Measurements from ENCODE around the gene TLE3.

DNA sequence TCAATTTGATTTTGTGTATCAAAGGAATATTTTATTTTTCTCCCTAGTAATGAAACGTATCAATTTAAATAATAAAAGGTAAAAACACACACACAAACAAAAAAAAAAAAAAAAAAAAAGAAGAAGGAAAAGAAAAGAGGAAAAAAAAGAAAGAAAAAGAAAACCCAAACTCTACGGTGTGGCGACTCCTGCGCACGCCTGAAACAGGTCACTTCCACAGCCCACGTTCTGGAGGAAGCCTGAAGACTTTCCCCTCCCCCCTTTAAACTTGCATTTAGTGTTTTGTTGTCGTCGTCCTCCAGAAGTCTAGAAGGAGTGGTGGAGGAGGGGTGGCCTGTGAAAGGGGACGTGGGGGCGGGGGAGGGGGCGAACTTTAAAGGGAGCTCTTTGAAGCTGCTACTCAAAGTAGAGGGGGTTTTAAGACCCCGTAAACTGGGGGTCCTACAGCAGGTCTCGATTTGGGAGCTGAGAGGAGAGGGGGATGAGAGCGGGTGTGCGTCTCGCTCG is 2.3 kb upstream of the TLE3 start:
- TF ChIP-seq POLR2A (IDR thresholded peaks at IDR 0.05; ENCODE audit: low read length) = no peak
- TF ChIP-seq GATA1 (IDR thresholded peaks at IDR 0.05; ENCODE audit: low read depth, low read length) = no peak
